Measurements from ENCODE around the gene DUOX2. TPM values are rescaled to one million over a fixed set of nuclear protein-coding genes. Genes with fewer than 3 reads are reported as not detected.

Gene DUOX2
- total and polyA plus RNA-seq, 2 experiments from 2014 or later: not detected

DNA sequence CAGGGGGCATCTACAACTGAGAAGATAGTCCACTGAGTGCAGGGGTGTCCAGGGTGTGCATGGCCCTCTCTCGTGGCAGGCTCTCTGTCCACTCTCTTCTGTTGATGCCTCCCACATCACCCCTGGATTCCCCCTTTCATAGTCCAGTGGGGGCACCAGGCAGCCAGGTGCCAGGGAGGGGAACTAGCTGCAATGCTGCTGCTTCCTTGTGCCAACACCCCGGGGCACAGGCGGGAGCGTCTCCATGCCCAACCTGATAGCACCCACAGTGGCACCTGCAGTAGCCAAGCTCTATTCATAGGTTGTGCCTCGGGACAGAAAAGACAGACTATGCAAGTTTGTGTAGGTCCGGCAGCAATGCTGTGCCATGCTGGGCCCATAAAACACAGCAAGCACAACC, 11.7 kb downstream of the DUOX2 start:
- H3K27me3 ChIP-seq (ENCODE audit: insufficient read depth): no peaks in the 10 kb centered on the region
- H3K4me2 ChIP-seq: no peak overlapping the region
- H3K27me3 Mint-ChIP-seq (ENCODE audit: insufficient read depth, low read depth, poor library complexity): peaks cover 12% of the 10 kb centered on the region

More for the DNA sequence above, 11.7 kb downstream of the DUOX2 start:
- Mint-ChIP-seq H3K27ac (no peak overlapping the region), H3K9me3 (no peaks in the 10 kb centered on the region; the same call in 2 of the 3 replicates), H3K36me3 (ENCODE audit: low read depth) (no peaks in the 10 kb centered on the region), H3K4me3 (no peak overlapping the region), H3K4me1 (peaks cover 18% of the 10 kb centered on the region)
- no peaks in the 10 kb centered on the region for H3F3A ChIP-seq (replicated peaks; ENCODE audit: low read depth)
- H2AFZ ChIP-seq: no peak overlapping the region
- peaks cover 15% of the 10 kb centered on the region for H3K4me1 ChIP-seq (ENCODE audit: insufficient read depth)
- TF ChIP-seq ZNF331 (CRISPR knock-in tag; IDR thresholded peaks at IDR 0.05; ENCODE audit: low read depth) (no peak), EZH2 (IDR thresholded peaks at IDR 0.05; ENCODE audit: low read depth, unreplicated experiment) (no peak), ZNF114 (CRISPR knock-in tag; IDR thresholded peaks at IDR 0.05) (no peak), STAT1 (IDR thresholded peaks at IDR 0.05; ENCODE audit: unreplicated experiment) (no peak), JUNB (IDR thresholded peaks at IDR 0.05; ENCODE audit: unreplicated experiment) (no peak), POLR2AphosphoS5 (IDR thresholded peaks at IDR 0.05; ENCODE audit: low read depth) (no peak), NANOG (IDR thresholded peaks at IDR 0.05; ENCODE audit: borderline replicate concordance) (no peak), CREB1 (CRISPR knock-in tag; IDR thresholded peaks at IDR 0.05; ENCODE audit: low read depth) (no peak), EZH2phosphoT487 (IDR thresholded peaks at IDR 0.05; ENCODE audit: unreplicated experiment) (no peak)
- TF ChIP-seq, protein P1, sequence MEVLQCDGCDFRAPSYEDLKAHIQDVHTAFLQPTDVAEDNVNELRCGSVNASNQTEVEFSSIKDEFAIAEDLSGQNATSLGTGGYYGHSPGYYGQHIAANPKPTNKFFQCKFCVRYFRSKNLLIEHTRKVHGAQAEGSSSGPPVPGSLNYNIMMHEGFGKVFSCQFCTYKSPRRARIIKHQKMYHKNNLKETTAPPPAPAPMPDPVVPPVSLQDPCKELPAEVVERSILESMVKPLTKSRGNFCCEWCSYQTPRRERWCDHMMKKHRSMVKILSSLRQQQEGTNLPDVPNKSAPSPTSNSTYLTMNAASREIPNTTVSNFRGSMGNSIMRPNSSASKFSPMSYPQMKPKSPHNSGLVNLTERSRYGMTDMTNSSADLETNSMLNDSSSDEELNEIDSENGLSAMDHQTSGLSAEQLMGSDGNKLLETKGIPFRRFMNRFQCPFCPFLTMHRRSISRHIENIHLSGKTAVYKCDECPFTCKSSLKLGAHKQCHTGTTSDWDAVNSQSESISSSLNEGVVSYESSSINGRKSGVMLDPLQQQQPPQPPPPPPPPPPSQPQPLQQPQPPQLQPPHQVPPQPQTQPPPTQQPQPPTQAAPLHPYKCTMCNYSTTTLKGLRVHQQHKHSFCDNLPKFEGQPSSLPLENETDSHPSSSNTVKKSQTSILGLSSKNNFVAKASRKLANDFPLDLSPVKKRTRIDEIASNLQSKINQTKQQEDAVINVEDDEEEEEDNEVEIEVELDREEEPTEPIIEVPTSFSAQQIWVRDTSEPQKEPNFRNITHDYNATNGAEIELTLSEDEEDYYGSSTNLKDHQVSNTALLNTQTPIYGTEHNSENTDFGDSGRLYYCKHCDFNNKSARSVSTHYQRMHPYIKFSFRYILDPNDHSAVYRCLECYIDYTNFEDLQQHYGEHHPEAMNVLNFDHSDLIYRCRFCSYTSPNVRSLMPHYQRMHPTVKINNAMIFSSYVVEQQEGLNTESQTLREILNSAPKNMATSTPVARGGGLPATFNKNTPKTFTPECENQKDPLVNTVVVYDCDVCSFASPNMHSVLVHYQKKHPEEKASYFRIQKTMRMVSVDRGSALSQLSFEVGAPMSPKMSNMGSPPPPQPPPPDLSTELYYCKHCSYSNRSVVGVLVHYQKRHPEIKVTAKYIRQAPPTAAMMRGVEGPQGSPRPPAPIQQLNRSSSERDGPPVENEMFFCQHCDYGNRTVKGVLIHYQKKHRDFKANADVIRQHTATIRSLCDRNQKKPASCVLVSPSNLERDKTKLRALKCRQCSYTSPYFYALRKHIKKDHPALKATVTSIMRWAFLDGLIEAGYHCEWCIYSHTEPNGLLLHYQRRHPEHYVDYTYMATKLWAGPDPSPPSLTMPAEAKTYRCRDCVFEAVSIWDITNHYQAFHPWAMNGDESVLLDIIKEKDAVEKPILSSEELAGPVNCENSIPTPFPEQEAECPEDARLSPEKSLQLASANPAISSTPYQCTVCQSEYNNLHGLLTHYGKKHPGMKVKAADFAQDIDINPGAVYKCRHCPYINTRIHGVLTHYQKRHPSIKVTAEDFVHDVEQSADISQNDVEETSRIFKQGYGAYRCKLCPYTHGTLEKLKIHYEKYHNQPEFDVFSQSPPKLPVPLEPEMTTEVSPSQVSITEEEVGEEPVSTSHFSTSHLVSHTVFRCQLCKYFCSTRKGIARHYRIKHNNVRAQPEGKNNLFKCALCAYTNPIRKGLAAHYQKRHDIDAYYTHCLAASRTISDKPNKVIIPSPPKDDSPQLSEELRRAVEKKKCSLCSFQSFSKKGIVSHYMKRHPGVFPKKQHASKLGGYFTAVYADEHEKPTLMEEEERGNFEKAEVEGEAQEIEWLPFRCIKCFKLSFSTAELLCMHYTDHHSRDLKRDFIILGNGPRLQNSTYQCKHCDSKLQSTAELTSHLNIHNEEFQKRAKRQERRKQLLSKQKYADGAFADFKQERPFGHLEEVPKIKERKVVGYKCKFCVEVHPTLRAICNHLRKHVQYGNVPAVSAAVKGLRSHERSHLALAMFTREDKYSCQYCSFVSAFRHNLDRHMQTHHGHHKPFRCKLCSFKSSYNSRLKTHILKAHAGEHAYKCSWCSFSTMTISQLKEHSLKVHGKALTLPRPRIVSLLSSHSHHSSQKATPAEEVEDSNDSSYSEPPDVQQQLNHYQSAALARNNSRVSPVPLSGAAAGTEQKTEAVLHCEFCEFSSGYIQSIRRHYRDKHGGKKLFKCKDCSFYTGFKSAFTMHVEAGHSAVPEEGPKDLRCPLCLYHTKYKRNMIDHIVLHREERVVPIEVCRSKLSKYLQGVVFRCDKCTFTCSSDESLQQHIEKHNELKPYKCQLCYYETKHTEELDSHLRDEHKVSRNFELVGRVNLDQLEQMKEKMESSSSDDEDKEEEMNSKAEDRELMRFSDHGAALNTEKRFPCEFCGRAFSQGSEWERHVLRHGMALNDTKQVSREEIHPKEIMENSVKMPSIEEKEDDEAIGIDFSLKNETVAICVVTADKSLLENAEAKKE (CRISPR knock-in tag; IDR thresholded peaks at IDR 0.05): no peak
- TF ChIP-seq, protein P2, sequence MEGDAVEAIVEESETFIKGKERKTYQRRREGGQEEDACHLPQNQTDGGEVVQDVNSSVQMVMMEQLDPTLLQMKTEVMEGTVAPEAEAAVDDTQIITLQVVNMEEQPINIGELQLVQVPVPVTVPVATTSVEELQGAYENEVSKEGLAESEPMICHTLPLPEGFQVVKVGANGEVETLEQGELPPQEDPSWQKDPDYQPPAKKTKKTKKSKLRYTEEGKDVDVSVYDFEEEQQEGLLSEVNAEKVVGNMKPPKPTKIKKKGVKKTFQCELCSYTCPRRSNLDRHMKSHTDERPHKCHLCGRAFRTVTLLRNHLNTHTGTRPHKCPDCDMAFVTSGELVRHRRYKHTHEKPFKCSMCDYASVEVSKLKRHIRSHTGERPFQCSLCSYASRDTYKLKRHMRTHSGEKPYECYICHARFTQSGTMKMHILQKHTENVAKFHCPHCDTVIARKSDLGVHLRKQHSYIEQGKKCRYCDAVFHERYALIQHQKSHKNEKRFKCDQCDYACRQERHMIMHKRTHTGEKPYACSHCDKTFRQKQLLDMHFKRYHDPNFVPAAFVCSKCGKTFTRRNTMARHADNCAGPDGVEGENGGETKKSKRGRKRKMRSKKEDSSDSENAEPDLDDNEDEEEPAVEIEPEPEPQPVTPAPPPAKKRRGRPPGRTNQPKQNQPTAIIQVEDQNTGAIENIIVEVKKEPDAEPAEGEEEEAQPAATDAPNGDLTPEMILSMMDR (conservative IDR thresholded peaks at IDR 0.05; ENCODE audit: low read depth in 2 of 2): no peak
- TF ChIP-seq, protein P3, sequence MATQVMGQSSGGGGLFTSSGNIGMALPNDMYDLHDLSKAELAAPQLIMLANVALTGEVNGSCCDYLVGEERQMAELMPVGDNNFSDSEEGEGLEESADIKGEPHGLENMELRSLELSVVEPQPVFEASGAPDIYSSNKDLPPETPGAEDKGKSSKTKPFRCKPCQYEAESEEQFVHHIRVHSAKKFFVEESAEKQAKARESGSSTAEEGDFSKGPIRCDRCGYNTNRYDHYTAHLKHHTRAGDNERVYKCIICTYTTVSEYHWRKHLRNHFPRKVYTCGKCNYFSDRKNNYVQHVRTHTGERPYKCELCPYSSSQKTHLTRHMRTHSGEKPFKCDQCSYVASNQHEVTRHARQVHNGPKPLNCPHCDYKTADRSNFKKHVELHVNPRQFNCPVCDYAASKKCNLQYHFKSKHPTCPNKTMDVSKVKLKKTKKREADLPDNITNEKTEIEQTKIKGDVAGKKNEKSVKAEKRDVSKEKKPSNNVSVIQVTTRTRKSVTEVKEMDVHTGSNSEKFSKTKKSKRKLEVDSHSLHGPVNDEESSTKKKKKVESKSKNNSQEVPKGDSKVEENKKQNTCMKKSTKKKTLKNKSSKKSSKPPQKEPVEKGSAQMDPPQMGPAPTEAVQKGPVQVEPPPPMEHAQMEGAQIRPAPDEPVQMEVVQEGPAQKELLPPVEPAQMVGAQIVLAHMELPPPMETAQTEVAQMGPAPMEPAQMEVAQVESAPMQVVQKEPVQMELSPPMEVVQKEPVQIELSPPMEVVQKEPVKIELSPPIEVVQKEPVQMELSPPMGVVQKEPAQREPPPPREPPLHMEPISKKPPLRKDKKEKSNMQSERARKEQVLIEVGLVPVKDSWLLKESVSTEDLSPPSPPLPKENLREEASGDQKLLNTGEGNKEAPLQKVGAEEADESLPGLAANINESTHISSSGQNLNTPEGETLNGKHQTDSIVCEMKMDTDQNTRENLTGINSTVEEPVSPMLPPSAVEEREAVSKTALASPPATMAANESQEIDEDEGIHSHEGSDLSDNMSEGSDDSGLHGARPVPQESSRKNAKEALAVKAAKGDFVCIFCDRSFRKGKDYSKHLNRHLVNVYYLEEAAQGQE (IDR thresholded peaks at IDR 0.05; ENCODE audit: unreplicated experiment): no peak
- TF ChIP-seq, protein P4, sequence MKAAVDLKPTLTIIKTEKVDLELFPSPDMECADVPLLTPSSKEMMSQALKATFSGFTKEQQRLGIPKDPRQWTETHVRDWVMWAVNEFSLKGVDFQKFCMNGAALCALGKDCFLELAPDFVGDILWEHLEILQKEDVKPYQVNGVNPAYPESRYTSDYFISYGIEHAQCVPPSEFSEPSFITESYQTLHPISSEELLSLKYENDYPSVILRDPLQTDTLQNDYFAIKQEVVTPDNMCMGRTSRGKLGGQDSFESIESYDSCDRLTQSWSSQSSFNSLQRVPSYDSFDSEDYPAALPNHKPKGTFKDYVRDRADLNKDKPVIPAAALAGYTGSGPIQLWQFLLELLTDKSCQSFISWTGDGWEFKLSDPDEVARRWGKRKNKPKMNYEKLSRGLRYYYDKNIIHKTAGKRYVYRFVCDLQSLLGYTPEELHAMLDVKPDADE (IDR thresholded peaks at IDR 0.05): no peak
- H3K4me3 ChIP-seq: no peak overlapping the region
- ATAC-seq (no peak), DNase-seq (ENCODE audit: low spot score) (no peak)
- H3K27ac ChIP-seq (ENCODE audit: low read depth): no peak overlapping the region
- no peaks in the 10 kb centered on the region for H3K36me3 ChIP-seq (ENCODE audit: insufficient read depth)
- H3K79me2 ChIP-seq (replicated peaks; ENCODE audit: insufficient read depth): no peaks in the 10 kb centered on the region
- H4K20me1 ChIP-seq (replicated peaks; ENCODE audit: insufficient read depth): no peaks in the 10 kb centered on the region
- no peaks in the 10 kb centered on the region for H3K9me2 ChIP-seq (ENCODE audit: insufficient read depth)
